ENCODE data around the gene ANO9.

GRCh38 chr11:484616-485015 lies 42.8 kb upstream of the ANO9 start:
- TF ChIP-seq EZH2 (IDR thresholded peaks at IDR 0.05), result no peak
- no peak for TF ChIP-seq POLR2AphosphoS5 (IDR thresholded peaks at IDR 0.05; ENCODE audit: borderline replicate concordance, low read depth, low read length)
- TF ChIP-seq FOXP2 (optimal IDR thresholded peaks at IDR 0.05; ENCODE audit: control extremely low read depth, extremely low read length, insufficient read depth), result no peak

Data from SK-N-MC (cell line).